ENCODE results near the gene CCR8.

The CCR8 gene

GRCh38 chr3:39323494-39323893, 6.0 kb upstream of the CCR8 start:
- H3K9me3 ChIP-seq = peaks cover 0 to 4% (median 0%) of the 10 kb centered on the region in 3 donors
- intact Hi-C loops (cut with DNase I; ENCODE audit: low total_unique reads) = no loop called here
- H3K4me3 ChIP-seq = no peak overlapping the region
- H3K36me3 ChIP-seq = no peaks in the 10 kb centered on the region
- DNase-seq = no peak
- TF ChIP-seq CTCF (IDR thresholded peaks at IDR 0.05) = no peak
- no peaks in the 10 kb centered on the region for H3K4me1 ChIP-seq
- H3K27me3 ChIP-seq = no peaks in the 10 kb centered on the region
- H3K27ac ChIP-seq = no peak overlapping the region

- H3K4me1 ChIP-seq = no peaks in the 10 kb centered on the region
- intact Hi-C loops (cut with DNase I; ENCODE audit: low total_unique reads) = no loop called here
- no peak for DNase-seq
- H3K27me3 ChIP-seq = no peaks in the 10 kb centered on the region
- no peaks in the 10 kb centered on the region for H3K9me3 ChIP-seq
- no peak overlapping the region for H3K4me3 ChIP-seq
- H3K27ac ChIP-seq = no peak overlapping the region
- no peaks in the 10 kb centered on the region for H3K36me3 ChIP-seq
- no peak for TF ChIP-seq CTCF (IDR thresholded peaks at IDR 0.05)
Measured at GRCh38 chr3:39325236-39325635, 4.3 kb upstream of the CCR8 start.

GRCh38 chr3:39327053-39327745, 2.3 kb upstream of the CCR8 start:
- DNase-seq = no peak
- Histone ChIP-seq H3K36me3 (no peaks in the 10 kb centered on the region), H3K27ac (no peak overlapping the region), H3K9me3 (no peaks in the 10 kb centered on the region), H3K4me1 (no peaks in the 10 kb centered on the region), H3K27me3 (no peaks in the 10 kb centered on the region), H3K4me3 (no peak overlapping the region)
- no peak for TF ChIP-seq CTCF (IDR thresholded peaks at IDR 0.05)
- intact Hi-C loops (cut with DNase I; ENCODE audit: low total_unique reads) = no loop called here

- no peak overlapping the region for H3K27ac ChIP-seq
- intact Hi-C loops (cut with DNase I; ENCODE audit: low total_unique reads) = no loop called here
- H3K9me3 ChIP-seq = no peaks in the 10 kb centered on the region
- H3K27me3 ChIP-seq = no peaks in the 10 kb centered on the region
- no peak overlapping the region for H3K4me3 ChIP-seq
- DNase-seq = no peak
- no peak for TF ChIP-seq CTCF (IDR thresholded peaks at IDR 0.05)
- no peaks in the 10 kb centered on the region for H3K4me1 ChIP-seq
- no peaks in the 10 kb centered on the region for H3K36me3 ChIP-seq
Measured at GRCh38 chr3:39327746-39328349, 1.7 kb upstream of the CCR8 start.

GRCh38 chr3:39330824-39331223, 1.3 kb downstream of the CCR8 start:
- DNase-seq = no peak
- H3K4me3 ChIP-seq = no peak overlapping the region
- no peaks in the 10 kb centered on the region for H3K27me3 ChIP-seq
- no peak for TF ChIP-seq CTCF (IDR thresholded peaks at IDR 0.05)
- H3K36me3 ChIP-seq = no peaks in the 10 kb centered on the region
- no peaks in the 10 kb centered on the region for H3K9me3 ChIP-seq
- intact Hi-C loops (cut with DNase I; ENCODE audit: low total_unique reads) = no loop called here
- no peak overlapping the region for H3K27ac ChIP-seq
- no peaks in the 10 kb centered on the region for H3K4me1 ChIP-seq
